ENCODE data around the gene AHR. TPM values are rescaled to one million over a fixed set of nuclear protein-coding genes. Genes with fewer than 3 reads are reported as not detected.
"Not testable (repeated sequence)": the region's sequence is repeated elsewhere in the genome, so short reads cannot be mapped to it uniquely, and the experiment has no call there.

The AHR gene
- total RNA-seq, 1 donor from 2014 or later, result 17.1 TPM

- intact Hi-C loops (cut with micrococcal nuclease), result no loop called here
Observed at GRCh38 chr7:17336168-17336567, 37.7 kb downstream of the AHR start.

GRCh38 chr7:17339139-17339538, 40.7 kb downstream of the AHR start:
- intact Hi-C loops (cut with micrococcal nuclease), result no loop called here

GRCh38 chr7:17339952-17340351, 41.5 kb downstream of the AHR start:
- intact Hi-C loops (cut with micrococcal nuclease), result no loop called here

- intact Hi-C loops (cut with micrococcal nuclease), result no loop called here
Observed at GRCh38 chr7:17340655-17341054, 42.2 kb downstream of the AHR start.

- intact Hi-C loops (cut with micrococcal nuclease), result no loop called here
Observed at GRCh38 chr7:17342756-17343155, 44.3 kb downstream of the AHR start.

GRCh38 chr7:17347401-17347800, 48.9 kb downstream of the AHR start:
- intact Hi-C loops (cut with micrococcal nuclease), result no loop called here

GRCh38 chr7:17348932-17349331, 50.5 kb downstream of the AHR start:
- intact Hi-C loops (cut with micrococcal nuclease), result loop anchor here (2.0 kb wide), 1 partner anchor 26 kb away; no protein-coding TSS in a partner anchor

- intact Hi-C loops (cut with micrococcal nuclease), result not testable (repeated sequence)
Observed at GRCh38 chr7:17350321-17350720, 51.9 kb downstream of the AHR start.

- intact Hi-C loops (cut with micrococcal nuclease), result loop anchor here (1.0 kb wide), 1 partner anchor 44 kb away; no protein-coding TSS in a partner anchor
Observed at GRCh38 chr7:17353650-17354419, 55.4 kb downstream of the AHR start.

GRCh38 chr7:17354473-17354872, 56.0 kb downstream of the AHR start:
- intact Hi-C loops (cut with micrococcal nuclease), result no loop called here

GRCh38 chr7:17355050-17355449, 56.6 kb downstream of the AHR start:
- intact Hi-C loops (cut with micrococcal nuclease), result no loop called here

GRCh38 chr7:17357952-17358351, 59.5 kb downstream of the AHR start:
- intact Hi-C loops (cut with micrococcal nuclease), result no loop called here

- intact Hi-C loops (cut with micrococcal nuclease), result no loop called here
Observed at GRCh38 chr7:17359610-17360009, 61.2 kb downstream of the AHR start.

GRCh38 chr7:17362439-17363105, 64.1 kb downstream of the AHR start:
- intact Hi-C loops (cut with micrococcal nuclease), result no loop called here

GRCh38 chr7:17364671-17365070, 66.2 kb downstream of the AHR start:
- intact Hi-C loops (cut with micrococcal nuclease), result no loop called here

GRCh38 chr7:17365775-17366174, 67.3 kb downstream of the AHR start:
- intact Hi-C loops (cut with micrococcal nuclease), result no loop called here

- intact Hi-C loops (cut with micrococcal nuclease), result no loop called here
Observed at GRCh38 chr7:17367502-17367901, 69.0 kb downstream of the AHR start.

- intact Hi-C loops (cut with micrococcal nuclease), result no loop called here
Observed at GRCh38 chr7:17368856-17369524, 70.5 kb downstream of the AHR start.

GRCh38 chr7:17369691-17370426, 71.4 kb downstream of the AHR start:
- intact Hi-C loops (cut with micrococcal nuclease), result no loop called here

GRCh38 chr7:17370901-17371585, 72.6 kb downstream of the AHR start:
- intact Hi-C loops (cut with micrococcal nuclease), result no loop called here
